Activated T-helper 2 cell treated with anti-CD3 and anti-CD28 coated beads, Interferon-gamma antibody, Interleukin-2, Interleukin-4, amounts not matched to agents 10 μg/mL and 5 μg/mL and 100 μg/mL, durations not matched to agents 14 hours and 24 hours and 36 hours (primary cell): ENCODE data around the gene USP47. TPM values are rescaled to one million over a fixed set of nuclear protein-coding genes. Genes with fewer than 3 reads are reported as not detected.

Experiments used
- DNase-seq: peaks from one replicate; pipeline ENCODE4 v3.0.0; 2021; ENCODE audit warnings: low spot score
- H3K27ac Mint-ChIP-seq: one replicate; pipeline ENCODE4 v1.8.0; 2021; ENCODE audit warnings: mixed read lengths
- H3K27me3 Mint-ChIP-seq: one replicate; pipeline ENCODE4 v1.8.0; 2021; ENCODE audit warnings: low read depth, mixed read lengths
- H3K36me3 Mint-ChIP-seq: one replicate; pipeline ENCODE4 v1.8.0; 2021; ENCODE audit warnings: low read depth, mixed read lengths
- H3K4me1 Mint-ChIP-seq: one replicate; pipeline ENCODE4 v1.8.0; 2021; ENCODE audit warnings: low read depth, mixed read lengths
- H3K4me3 Mint-ChIP-seq: one replicate; pipeline ENCODE4 v1.8.0; 2021; ENCODE audit warnings: low read depth, mild to moderate bottlenecking, moderate library complexity, mixed read lengths
- H3K9me3 Mint-ChIP-seq: one replicate; pipeline ENCODE4 v1.8.0; 2021; ENCODE audit warnings: mixed read lengths
- intact Hi-C: fragments of 100-400 bp; cut with micrococcal nuclease; formaldehyde crosslinking; loops from one replicate; pipeline ENCODE4 v1.15.1; 2023
- total RNA-seq: library from RNA; stranded (reverse); gene quantifications from 2 replicates; pipeline ENCODE4 v1.2.3, GENCODE V29; 2022

Gene USP47
- total RNA-seq, 1 donor from 2014 or later: 55.8 TPM

GRCh38 chr11:11931461-11932055 lies 89.8 kb downstream of the USP47 start:
- intact Hi-C loops: loop anchor here (2.0 to 10.0 kb wide), 2 partner anchors 115 to 353 kb away; no protein-coding TSS in a partner anchor
- Mint-ChIP-seq H3K9me3 (no peaks in the 10 kb centered on the region), H3K36me3 (peaks cover 66% of the 10 kb centered on the region), H3K27ac (no peak overlapping the region), H3K27me3 (no peaks in the 10 kb centered on the region), H3K4me3 (no peak overlapping the region), H3K4me1 (peaks cover 6% of the 10 kb centered on the region)
- no peak for DNase-seq

DNA sequence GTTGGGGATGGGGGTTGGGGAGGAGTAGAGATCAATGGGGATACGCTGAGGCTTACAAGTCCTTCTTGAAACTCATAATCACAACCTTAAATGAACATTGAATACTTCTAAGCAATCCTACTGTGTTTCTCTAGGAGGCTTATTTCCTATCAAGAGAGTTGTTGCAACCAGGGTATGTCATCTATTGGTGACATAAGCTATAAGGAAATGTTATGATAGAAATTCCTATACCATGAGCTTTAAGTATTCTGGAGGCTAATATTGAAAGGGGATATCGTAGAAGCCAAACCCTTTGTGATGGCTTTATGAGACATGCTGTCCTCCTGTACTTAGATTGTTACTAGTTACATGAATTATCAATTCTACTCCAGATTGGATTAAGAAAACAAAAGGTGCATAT lies 93.8 kb downstream of the USP47 start:
- H3K9me3 Mint-ChIP-seq: no peaks in the 10 kb centered on the region
- no peak for DNase-seq
- H3K27me3 Mint-ChIP-seq: no peaks in the 10 kb centered on the region
- no peak overlapping the region for H3K27ac Mint-ChIP-seq
- peaks cover 68% of the 10 kb centered on the region for H3K36me3 Mint-ChIP-seq
- no peaks in the 10 kb centered on the region for H3K4me1 Mint-ChIP-seq
- H3K4me3 Mint-ChIP-seq: no peak overlapping the region
- intact Hi-C loops: loop anchor here (10.0 kb wide), 1 partner anchor 349 kb away; no protein-coding TSS in a partner anchor

DNA sequence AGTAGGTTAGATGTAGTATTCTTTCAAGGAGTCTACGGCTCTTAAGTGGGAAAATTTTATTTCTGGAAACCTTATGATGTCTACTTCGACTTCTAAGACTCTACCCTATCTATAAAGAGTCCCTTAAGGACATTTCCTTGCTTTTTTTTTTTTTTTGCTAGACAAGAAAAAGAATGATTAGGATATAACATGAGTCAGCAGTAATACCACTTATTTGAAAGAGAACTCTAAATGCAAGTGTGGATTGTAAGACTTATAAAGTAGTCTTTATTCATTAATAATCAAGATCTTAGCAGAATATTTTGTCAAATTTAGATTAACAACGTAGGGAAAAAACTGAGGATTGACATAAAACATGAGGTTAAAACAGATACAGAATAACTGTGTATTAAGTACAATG lies 95.7 kb downstream of the USP47 start:
- DNase-seq: no peak
- Mint-ChIP-seq H3K27ac (no peak overlapping the region), H3K27me3 (no peaks in the 10 kb centered on the region), H3K9me3 (no peaks in the 10 kb centered on the region), H3K36me3 (peaks cover 67% of the 10 kb centered on the region), H3K4me3 (no peak overlapping the region), H3K4me1 (no peaks in the 10 kb centered on the region)
- intact Hi-C loops: loop anchor here (10.0 kb wide), 1 partner anchor 347 kb away; no protein-coding TSS in a partner anchor

DNA sequence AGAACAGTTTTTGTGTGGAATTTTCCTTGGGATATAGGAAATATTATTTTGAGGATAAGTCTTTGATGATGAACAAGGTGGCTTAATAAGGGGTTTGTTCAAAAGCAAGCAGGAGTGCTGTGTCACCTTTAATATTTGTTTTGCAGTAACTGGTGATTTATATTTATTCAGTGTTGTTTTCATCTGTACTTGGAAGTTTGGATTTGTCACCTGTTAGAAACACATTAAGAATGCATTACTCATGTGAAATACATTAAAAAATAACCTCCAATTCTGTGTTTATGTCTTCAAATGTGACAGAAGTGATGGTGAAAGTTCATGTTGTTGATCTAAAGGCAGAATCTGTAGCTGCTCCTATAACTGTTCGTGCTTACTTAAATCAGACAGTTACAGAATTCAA lies 96.2 kb downstream of the USP47 start:
- no peak for DNase-seq
- H3K9me3 Mint-ChIP-seq: no peaks in the 10 kb centered on the region
- no peak overlapping the region for H3K27ac Mint-ChIP-seq
- peaks cover 67% of the 10 kb centered on the region for H3K36me3 Mint-ChIP-seq
- no peak overlapping the region for H3K4me3 Mint-ChIP-seq
- H3K27me3 Mint-ChIP-seq: no peaks in the 10 kb centered on the region
- H3K4me1 Mint-ChIP-seq: no peaks in the 10 kb centered on the region
- intact Hi-C loops: loop anchor here (10.0 kb wide), 1 partner anchor 347 kb away; no protein-coding TSS in a partner anchor

DNA sequence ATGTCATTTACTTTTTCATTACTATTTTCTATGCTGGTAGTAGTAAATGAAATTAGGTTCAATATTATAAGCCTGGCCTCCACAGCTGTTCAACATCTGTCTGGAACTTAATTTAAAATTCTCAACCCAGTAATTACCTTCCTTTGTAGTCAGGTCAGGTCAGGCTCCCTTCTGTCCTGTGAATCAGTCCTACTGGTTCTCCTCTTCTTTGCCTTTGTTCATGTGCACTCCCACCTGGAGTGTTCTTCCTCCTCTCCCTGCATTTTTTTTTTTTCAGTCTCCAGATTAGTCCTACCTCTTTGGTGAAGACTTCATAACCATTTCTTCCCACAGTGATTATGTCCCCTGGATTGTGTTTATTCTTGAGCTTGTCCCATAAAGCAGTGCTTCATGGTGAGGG lies 98.8 kb downstream of the USP47 start:
- Mint-ChIP-seq H3K4me1 (no peaks in the 10 kb centered on the region), H3K4me3 (no peak overlapping the region), H3K9me3 (no peaks in the 10 kb centered on the region), H3K27me3 (no peaks in the 10 kb centered on the region), H3K27ac (no peak overlapping the region), H3K36me3 (peaks cover 62% of the 10 kb centered on the region)
- intact Hi-C loops: no loop called here
- no peak for DNase-seq

DNA sequence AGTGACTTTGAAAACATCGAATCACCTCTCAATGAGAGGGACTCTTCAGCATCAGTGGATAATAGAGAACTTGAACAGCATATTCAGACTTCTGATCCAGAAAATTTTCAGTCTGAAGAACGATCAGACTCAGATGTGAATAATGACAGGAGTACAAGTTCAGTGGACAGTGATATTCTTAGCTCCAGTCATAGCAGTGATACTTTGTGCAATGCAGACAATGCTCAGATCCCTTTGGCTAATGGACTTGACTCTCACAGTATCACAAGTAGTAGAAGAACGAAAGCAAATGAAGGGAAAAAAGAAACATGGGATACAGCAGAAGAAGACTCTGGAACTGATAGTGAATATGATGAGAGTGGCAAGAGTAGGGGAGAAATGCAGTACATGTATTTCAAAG lies 100.9 kb downstream of the USP47 start:
- no peak for DNase-seq
- Mint-ChIP-seq H3K36me3 (peaks cover 54% of the 10 kb centered on the region), H3K4me1 (no peaks in the 10 kb centered on the region), H3K27me3 (no peaks in the 10 kb centered on the region), H3K9me3 (no peaks in the 10 kb centered on the region), H3K27ac (no peak overlapping the region), H3K4me3 (no peak overlapping the region)
- intact Hi-C loops: no loop called here

- no peak for DNase-seq
- Mint-ChIP-seq H3K9me3 (no peaks in the 10 kb centered on the region), H3K27me3 (no peaks in the 10 kb centered on the region), H3K4me1 (no peaks in the 10 kb centered on the region), H3K27ac (no peak overlapping the region), H3K4me3 (no peak overlapping the region), H3K36me3 (peaks cover 49% of the 10 kb centered on the region)
- intact Hi-C loops: no loop called here
Measured at GRCh38 chr11:11944444-11944843, 102.7 kb downstream of the USP47 start.

- Mint-ChIP-seq H3K36me3 (peaks cover 56% of the 10 kb centered on the region), H3K4me1 (no peaks in the 10 kb centered on the region), H3K27me3 (no peaks in the 10 kb centered on the region), H3K27ac (no peak overlapping the region), H3K4me3 (no peak overlapping the region), H3K9me3 (no peaks in the 10 kb centered on the region)
- intact Hi-C loops: no loop called here
- no peak for DNase-seq
Measured at GRCh38 chr11:11946180-11946579, 104.4 kb downstream of the USP47 start.

GRCh38 chr11:11946878-11947277 lies 105.1 kb downstream of the USP47 start:
- H3K4me1 Mint-ChIP-seq: no peaks in the 10 kb centered on the region
- no peak overlapping the region for H3K4me3 Mint-ChIP-seq
- H3K27me3 Mint-ChIP-seq: no peaks in the 10 kb centered on the region
- no peak for DNase-seq
- intact Hi-C loops: no loop called here
- no peaks in the 10 kb centered on the region for H3K9me3 Mint-ChIP-seq
- H3K27ac Mint-ChIP-seq: no peak overlapping the region
- H3K36me3 Mint-ChIP-seq: peaks cover 59% of the 10 kb centered on the region

- Mint-ChIP-seq H3K36me3 (peaks cover 61% of the 10 kb centered on the region), H3K4me1 (no peaks in the 10 kb centered on the region), H3K27ac (no peak overlapping the region), H3K9me3 (no peaks in the 10 kb centered on the region), H3K27me3 (no peaks in the 10 kb centered on the region), H3K4me3 (no peak overlapping the region)
- no peak for DNase-seq
- intact Hi-C loops: no loop called here
Measured at GRCh38 chr11:11947825-11948224, 106.1 kb downstream of the USP47 start.

DNA sequence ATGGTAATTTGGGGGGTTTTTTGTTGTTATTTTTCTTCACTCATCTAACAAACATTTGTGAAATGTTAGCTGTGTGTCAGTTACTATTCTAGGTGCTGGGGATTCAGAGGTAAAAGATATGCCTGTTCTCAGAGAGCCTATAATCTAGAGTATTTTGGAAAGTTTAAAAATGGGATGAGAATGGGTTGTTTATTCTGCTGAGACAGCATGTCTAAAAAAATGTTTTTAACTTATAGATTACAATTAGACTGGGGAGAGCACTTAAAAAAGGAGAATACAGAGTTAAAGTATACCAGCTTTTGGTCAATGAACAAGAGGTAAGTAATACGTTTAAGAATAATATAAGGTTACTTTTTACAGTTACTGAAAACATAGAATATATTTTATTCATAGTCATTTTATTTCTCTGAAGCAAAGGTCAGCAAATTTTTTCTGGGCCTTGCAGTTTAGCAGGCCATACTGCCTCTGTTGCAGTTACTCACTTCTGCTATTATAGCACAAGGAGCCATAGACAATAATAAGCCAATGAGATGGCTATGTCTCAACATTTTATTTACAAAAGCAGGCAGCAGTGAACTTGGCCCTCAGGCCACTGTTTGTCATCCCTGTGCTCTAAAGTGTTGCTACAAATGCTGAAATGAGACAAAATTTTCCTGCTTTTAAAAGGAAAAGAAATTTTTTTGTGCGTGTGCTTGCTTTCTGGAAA lies 106.6 kb downstream of the USP47 start:
- no peaks in the 10 kb centered on the region for H3K27me3 Mint-ChIP-seq
- intact Hi-C loops: no loop called here
- no peak overlapping the region for H3K4me3 Mint-ChIP-seq
- peaks cover 63% of the 10 kb centered on the region for H3K36me3 Mint-ChIP-seq
- no peaks in the 10 kb centered on the region for H3K4me1 Mint-ChIP-seq
- no peaks in the 10 kb centered on the region for H3K9me3 Mint-ChIP-seq
- no peak overlapping the region for H3K27ac Mint-ChIP-seq
- DNase-seq: no peak

GRCh38 chr11:11949482-11949881 lies 107.7 kb downstream of the USP47 start:
- no peaks in the 10 kb centered on the region for H3K4me1 Mint-ChIP-seq
- H3K36me3 Mint-ChIP-seq: peaks cover 63% of the 10 kb centered on the region
- H3K27ac Mint-ChIP-seq: no peak overlapping the region
- H3K27me3 Mint-ChIP-seq: no peaks in the 10 kb centered on the region
- H3K9me3 Mint-ChIP-seq: no peaks in the 10 kb centered on the region
- DNase-seq: no peak
- intact Hi-C loops: no loop called here
- no peak overlapping the region for H3K4me3 Mint-ChIP-seq

DNA sequence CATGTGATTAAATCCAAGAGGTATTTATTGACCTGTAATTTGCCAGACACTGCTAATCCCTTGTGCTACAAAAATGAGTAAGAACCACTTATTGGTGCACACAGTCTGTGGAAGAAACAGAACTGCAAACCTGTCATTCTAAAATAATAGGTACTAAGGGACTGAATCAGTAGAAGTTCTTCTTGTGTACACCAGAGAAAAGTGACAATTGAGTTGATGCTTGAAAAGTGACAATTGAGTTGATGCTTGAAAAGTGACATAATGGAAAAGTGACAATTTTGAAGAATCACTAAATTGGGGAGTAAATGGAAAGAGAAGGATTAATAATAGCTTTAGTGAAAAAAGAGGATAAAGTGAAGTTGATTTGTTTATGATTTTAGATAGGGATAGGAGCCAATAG lies 110.3 kb downstream of the USP47 start:
- H3K36me3 Mint-ChIP-seq: peaks cover 71% of the 10 kb centered on the region
- intact Hi-C loops: no loop called here
- no peaks in the 10 kb centered on the region for H3K4me1 Mint-ChIP-seq
- H3K27me3 Mint-ChIP-seq: no peaks in the 10 kb centered on the region
- no peak for DNase-seq
- H3K27ac Mint-ChIP-seq: no peak overlapping the region
- H3K9me3 Mint-ChIP-seq: no peaks in the 10 kb centered on the region
- H3K4me3 Mint-ChIP-seq: no peak overlapping the region
